Mesenchymal stem cell (in vitro differentiated cells and primary cell): ENCODE results near the gene LAMP2.

Experiments used
- DNase-seq: peaks from one replicate; pipeline ENCODE4 v3.0.0-alpha.2; 2013
- H2AFZ ChIP-seq: one replicate; pipeline ENCODE4 v1.6.1; 2013; ENCODE audit warnings: low read depth, mild to moderate bottlenecking, control low read depth, inconsistent platforms, low read length, moderate library complexity
- H2AK5ac ChIP-seq: 2 replicates; pipeline ENCODE4 v1.6.1; 2013; ENCODE audit warnings: low read length, moderate library complexity, mild to moderate bottlenecking, inconsistent platforms; ENCODE audit not compliant: severe bottlenecking
- H2BK120ac ChIP-seq: one replicate; pipeline ENCODE4 v1.6.1; 2013; ENCODE audit warnings: low read depth, mild to moderate bottlenecking, inconsistent platforms, low read length, moderate library complexity
- H2BK12ac ChIP-seq, 2 experiments: one replicate each; pipeline ENCODE4 v1.6.1; 2013; ENCODE audit warnings: inconsistent platforms in 2 of 2, low read length in 2 of 2, mild to moderate bottlenecking in 2 of 2, moderate library complexity in 2 of 2, control low read depth in 1 of 2
- H2BK15ac ChIP-seq: one replicate; pipeline ENCODE4 v1.6.1; 2013; ENCODE audit warnings: mild to moderate bottlenecking, low read depth, inconsistent platforms; ENCODE audit not compliant: poor library complexity, severe bottlenecking
- H2BK5ac ChIP-seq: 2 replicates; pipeline ENCODE4 v1.6.1; 2013; ENCODE audit warnings: low read depth, mild to moderate bottlenecking, low read length, control low read depth, inconsistent platforms; ENCODE audit not compliant: poor library complexity, severe bottlenecking
- H3K14ac ChIP-seq, 2 experiments: one replicate each; pipeline ENCODE4 v1.6.1; 2013; ENCODE audit warnings: inconsistent platforms in 2 of 2, low read length in 2 of 2, control low read depth in 1 of 2, mild to moderate bottlenecking in 1 of 2, moderate library complexity in 1 of 2
- H3K18ac ChIP-seq, 2 experiments: one replicate each; pipeline ENCODE4 v1.6.1; 2013; ENCODE audit warnings: inconsistent platforms in 2 of 2, low read length in 2 of 2, control low read depth in 1 of 2, low read depth in 1 of 2, mild to moderate bottlenecking in 1 of 2
- H3K23ac ChIP-seq, 2 experiments: one replicate each; pipeline ENCODE4 v1.6.1; 2013; ENCODE audit warnings: inconsistent platforms in 2 of 2, low read length in 2 of 2, mild to moderate bottlenecking in 2 of 2, moderate library complexity in 2 of 2, control low read depth in 1 of 2
- H3K27ac ChIP-seq: 2 replicates; pipeline ENCODE4 v1.5.1; 2013; ENCODE audit warnings: mild to moderate bottlenecking, moderate library complexity, low read length, control low read depth, inconsistent platforms; ENCODE audit not compliant: poor library complexity, severe bottlenecking
- H3K27me3 ChIP-seq, 2 experiments: 2 replicates each; pipeline versions ENCODE4 v1.6.1 to v1.7.0; 2013; ENCODE audit warnings: low read length in 2 of 2, mild to moderate bottlenecking in 2 of 2, moderate library complexity in 2 of 2, control low read depth in 1 of 2, inconsistent platforms in 1 of 2; ENCODE audit not compliant: control insufficient read depth in 1 of 2, insufficient read depth in 1 of 2
- H3K36me3 ChIP-seq, 2 experiments: 2 replicates each; pipeline versions ENCODE4 v1.6.1 to v1.7.0; 2013; ENCODE audit warnings: low read length in 2 of 2, control low read depth in 1 of 2, inconsistent platforms in 1 of 2, low read depth in 1 of 2, mild to moderate bottlenecking in 1 of 2; ENCODE audit not compliant: insufficient read depth in 2 of 2, control insufficient read depth in 1 of 2
- H3K4ac ChIP-seq, 2 experiments: one replicate each; pipeline ENCODE4 v1.6.1; 2013; ENCODE audit warnings: inconsistent platforms in 2 of 2, low read length in 2 of 2, mild to moderate bottlenecking in 2 of 2, moderate library complexity in 2 of 2, control low read depth in 1 of 2, low read depth in 1 of 2
- H3K4me1 ChIP-seq: 2 replicates; pipeline ENCODE4 v1.6.1; 2013; ENCODE audit warnings: low read depth, low read length, control low read depth; ENCODE audit not compliant: control insufficient read depth, insufficient read depth
- H3K4me2 ChIP-seq: 2 replicates; pipeline ENCODE4 v1.6.1; 2013; ENCODE audit warnings: low read length, mild to moderate bottlenecking, inconsistent platforms; ENCODE audit not compliant: poor library complexity, severe bottlenecking
- H3K4me3 ChIP-seq, 2 experiments: 2 replicates each; pipeline versions ENCODE4 v1.5.1 to v1.7.0; 2013; ENCODE audit warnings: low read length in 2 of 2, mild to moderate bottlenecking in 2 of 2, control low read depth in 1 of 2, low read depth in 1 of 2; ENCODE audit not compliant: insufficient read depth in 1 of 2
- H3K79me1 ChIP-seq: replicated peaks from 2 replicates; pipeline ENCODE4 v1.6.1; 2013; ENCODE audit warnings: mild to moderate bottlenecking, control low read depth, low read length, inconsistent platforms; ENCODE audit not compliant: poor library complexity, severe bottlenecking
- H3K9ac ChIP-seq: 2 replicates; pipeline ENCODE4 v1.7.0; 2013; ENCODE audit warnings: mild to moderate bottlenecking, low read length, moderate library complexity
- H3K9me3 ChIP-seq: 2 replicates; pipeline ENCODE4 v1.7.0; 2013; ENCODE audit warnings: mild to moderate bottlenecking, low read length; ENCODE audit not compliant: control insufficient read depth
- H4K8ac ChIP-seq: one replicate; pipeline ENCODE4 v1.6.1; 2013; ENCODE audit warnings: inconsistent platforms, mild to moderate bottlenecking, low read length, moderate library complexity
- H4K91ac ChIP-seq: one replicate; pipeline ENCODE4 v1.6.1; 2013; ENCODE audit warnings: mild to moderate bottlenecking, low read length, inconsistent platforms
- WGBS: methylation state at CpG from one replicate; pipeline ENCODE4 v1.1.7; 2013; ENCODE audit warnings: mixed read lengths; 5-methylcytosine and 5-hydroxymethylcytosine counted together

The LAMP2 gene

GRCh38 chrX:120462370-120462769 lies 6.7 kb downstream of the LAMP2 start:
- H2BK5ac ChIP-seq = no peak overlapping the region

GRCh38 chrX:120459309-120459708 lies 9.8 kb downstream of the LAMP2 start:
- no peak overlapping the region for H3K4ac ChIP-seq
- H3K4me1 ChIP-seq = no peaks in the 10 kb centered on the region
- no peak overlapping the region for H2AFZ ChIP-seq
- no peak overlapping the region for H2BK15ac ChIP-seq
- no peak overlapping the region for H3K4me3 ChIP-seq
- H3K18ac ChIP-seq = no peak overlapping the region
- H3K9ac ChIP-seq = no peak overlapping the region
- no peak overlapping the region for H2BK5ac ChIP-seq
- no peak overlapping the region for H3K14ac ChIP-seq
- H3K4me2 ChIP-seq = no peak overlapping the region
- no peaks in the 10 kb centered on the region for H3K27me3 ChIP-seq
- no peaks in the 10 kb centered on the region for H3K9me3 ChIP-seq
- H2AK5ac ChIP-seq = no peak overlapping the region
- peaks cover 2% of the 10 kb centered on the region for H3K79me1 ChIP-seq
- H3K23ac ChIP-seq = no peak overlapping the region
- no peak overlapping the region for H3K27ac ChIP-seq
- no peak overlapping the region for H4K8ac ChIP-seq
- no peak overlapping the region for H2BK120ac ChIP-seq
- DNase-seq = no peak
- H3K36me3 ChIP-seq = peaks cover 3 to 14% of the 10 kb centered on the region in 2 experiments
- H4K91ac ChIP-seq = no peak overlapping the region
- no peak overlapping the region for H2BK12ac ChIP-seq

More at GRCh38 chrX:120462370-120462769, 6.7 kb downstream of the LAMP2 start:
- Histone ChIP-seq H2AFZ (no peak overlapping the region), H3K79me1 (no peaks in the 10 kb centered on the region), H2AK5ac (no peak overlapping the region), H3K27ac (no peak overlapping the region), H3K27me3 (no peaks in the 10 kb centered on the region), H2BK120ac (no peak overlapping the region), H3K4me3 (no peak overlapping the region), H3K18ac (no peak overlapping the region), H4K91ac (no peak overlapping the region), H2BK15ac (no peak overlapping the region), H3K9me3 (no peaks in the 10 kb centered on the region), H3K23ac (no peak overlapping the region), H4K8ac (no peak overlapping the region), H3K4me2 (no peak overlapping the region), H2BK12ac (no peak overlapping the region), H3K4me1 (no peaks in the 10 kb centered on the region), H3K4ac (no peak overlapping the region), H3K36me3 (no peaks in the 10 kb centered on the region), H3K9ac (no peak overlapping the region), H3K14ac (no peak overlapping the region)
- WGBS = no CpG with 5 or more reads among the region's 2 CpGs
- no peak for DNase-seq

GRCh38 chrX:120457766-120458180 lies 11.3 kb downstream of the LAMP2 start:
- Histone ChIP-seq H3K9me3 (no peaks in the 10 kb centered on the region), H3K4ac (no peak overlapping the region), H2AK5ac (no peak overlapping the region), H3K27me3 (no peaks in the 10 kb centered on the region), H2AFZ (no peak overlapping the region), H3K23ac (no peak overlapping the region), H2BK120ac (no peak overlapping the region), H4K8ac (no peak overlapping the region), H3K36me3 (peaks cover 3 to 20% of the 10 kb centered on the region in 2 experiments), H2BK15ac (no peak overlapping the region), H3K14ac (no peak overlapping the region), H3K4me1 (no peaks in the 10 kb centered on the region), H3K4me3 (no peak overlapping the region), H3K79me1 (peaks cover 2% of the 10 kb centered on the region), H3K18ac (no peak overlapping the region), H2BK12ac (no peak overlapping the region), H2BK5ac (no peak overlapping the region), H3K4me2 (no peak overlapping the region), H4K91ac (no peak overlapping the region), H3K27ac (peak overlapping the region; percentile 74), H3K9ac (peak overlapping the region; percentile 57)
- 40% methylated on average over 2 of the region's 2 CpGs for WGBS
- peak; percentile 59 for DNase-seq

- whole genome bisulfite sequencing = no CpG with 5 or more reads among the region's 4 CpGs
These were observed 12.1 kb downstream of the LAMP2 start for GRCh38 chrX:120456973-120457372.

More at GRCh38 chrX:120456973-120457372, 12.1 kb downstream of the LAMP2 start:
- Histone ChIP-seq H3K4me1 (no peaks in the 10 kb centered on the region), H2BK15ac (no peak overlapping the region), H3K9me3 (no peaks in the 10 kb centered on the region), H3K23ac (no peak overlapping the region), H3K79me1 (peaks cover 3% of the 10 kb centered on the region), H2BK5ac (no peak overlapping the region), H3K4ac (no peak overlapping the region), H3K14ac (no peak overlapping the region), H3K36me3 (peaks cover 3 to 20% of the 10 kb centered on the region in 2 experiments), H3K27me3 (no peaks in the 10 kb centered on the region), H3K18ac (no peak overlapping the region), H3K4me3 (peak overlapping the region in 1 of 2 experiments; percentile 5), H3K9ac (peak overlapping the region; percentile 54), H2AK5ac (no peak overlapping the region), H2AFZ (no peak overlapping the region), H4K91ac (no peak overlapping the region), H2BK12ac (no peak overlapping the region), H3K27ac (peak overlapping the region; percentile 74), H2BK120ac (no peak overlapping the region), H3K4me2 (no peak overlapping the region), H4K8ac (no peak overlapping the region)
- no peak for DNase-seq
